Endothelial cell of umbilical vein (primary cell): ENCODE results near the gene OR2A25. TPM values are rescaled to one million over a fixed set of nuclear protein-coding genes. Genes with fewer than 3 reads are reported as not detected.

ENCODE experiments used
- BruUV-seq: library from RNA; stranded (reverse); fragments of 400-500 nt; replicated peaks from 2 replicates; lab custom pipeline; 2021; lab: Mats Ljungman, UMichigan
- CTCF ChIA-PET: fragments of 300-600, 350-600 bp; sonication (Branson Sonifier 250); formaldehyde crosslinking; loops from one replicate; lab custom pipeline; 2021; ENCODE audit warnings: antibody characterized with exemption, inconsistent platforms; lab: Charles Lee
- POLR2A ChIA-PET: fragments of 300-600, 350-600 bp; sonication (Branson Sonifier 250); formaldehyde crosslinking; loops from one replicate; lab custom pipeline; 2021; ENCODE audit warnings: antibody characterized with exemption, inconsistent platforms; lab: Charles Lee
- DNase-seq: peaks from one replicate; pipeline ENCODE4 v3.0.0-alpha.2; 2011; ENCODE audit warnings: low read depth, low spot score
- FAIRE-seq: peaks from 2 replicates; lab custom pipeline; 2011; peaks lifted over from hg19 to GRCh38; lab: Jason Lieb, UNC
- H2AFZ ChIP-seq: 2 replicates; pipeline ENCODE4 v1.6.0; 2012; ENCODE audit warnings: low read depth, low read length, control low read depth, inconsistent platforms
- H3K27ac ChIP-seq: 2 replicates; pipeline ENCODE4 v1.5.1; 2011; ENCODE audit warnings: low read depth, mild to moderate bottlenecking, control low read depth, low read length, moderate library complexity; ENCODE audit not compliant: insufficient read depth
- H3K27me3 ChIP-seq, 2 experiments: 2 replicates each; pipeline versions ENCODE4 v1.6.0 to v1.6.1; 2011; ENCODE audit warnings: low read length in 2 of 2, mixed read lengths in 1 of 2; ENCODE audit not compliant: control insufficient read depth in 2 of 2, insufficient read depth in 2 of 2
- H3K36me3 ChIP-seq, 2 experiments: 2 replicates in 1 of 2; 3 replicates in 1 of 2; pipeline ENCODE4 v1.5.1; 2011; ENCODE audit warnings: low read length in 2 of 2, mild to moderate bottlenecking in 1 of 2, moderate library complexity in 1 of 2; ENCODE audit not compliant: control insufficient read depth in 2 of 2, insufficient read depth in 2 of 2; ENCODE audit errors: extremely low read depth in 1 of 2
- H3K4me1 ChIP-seq: 3 replicates; pipeline ENCODE4 v1.5.1; 2011; ENCODE audit warnings: mild to moderate bottlenecking, low read length; ENCODE audit not compliant: control insufficient read depth, insufficient read depth; ENCODE audit errors: extremely low read depth
- H3K4me2 ChIP-seq: 2 replicates; pipeline ENCODE4 v1.6.1; 2011; ENCODE audit warnings: low read length, control low read depth, mixed read lengths; ENCODE audit not compliant: insufficient read depth
- H3K4me3 ChIP-seq, 3 experiments: fragments of 200-600 bp in 1 of 3; sonication (generic), shearing (Covaris generic) in 1 of 3; replicated peaks in 1 of 3; 2 replicates each; pipeline ENCODE4 v1.5.1; 2011 to 2016; ENCODE audit warnings: control low read depth in 3 of 3, low read length in 3 of 3, mild to moderate bottlenecking in 2 of 3, inconsistent platforms in 1 of 3, low read depth in 1 of 3, moderate library complexity in 1 of 3; ENCODE audit not compliant: insufficient read depth in 1 of 3
- H3K79me2 ChIP-seq: 2 replicates; pipeline ENCODE4 v1.6.0; 2012; ENCODE audit warnings: low read length, inconsistent platforms; ENCODE audit not compliant: control insufficient read depth, insufficient read depth
- H3K9ac ChIP-seq: replicated peaks from 2 replicates; pipeline ENCODE3; 2011; ENCODE audit warnings: low read length, control low read depth; ENCODE audit not compliant: insufficient read depth; ENCODE audit errors: extremely low read depth
- H3K9me1 ChIP-seq: replicated peaks from 3 replicates; pipeline ENCODE4 v1.6.0; 2011; ENCODE audit warnings: mild to moderate bottlenecking, low read length; ENCODE audit not compliant: control insufficient read depth, insufficient read depth; ENCODE audit errors: extremely low read depth
- H3K9me3 ChIP-seq: replicated peaks from 2 replicates; pipeline ENCODE4 v1.5.1; 2012; ENCODE audit warnings: low read length, inconsistent platforms; ENCODE audit not compliant: control insufficient read depth, insufficient read depth
- H4K20me1 ChIP-seq: replicated peaks from 2 replicates; pipeline ENCODE3; 2011; ENCODE audit warnings: mild to moderate bottlenecking, low read length; ENCODE audit not compliant: control insufficient read depth, insufficient read depth; ENCODE audit errors: extremely low read depth
- EZH2 ChIP-seq: IDR thresholded peaks from 2 replicates; pipeline ENCODE4 v1.6.1; 2012; ENCODE audit warnings: borderline replicate concordance, low read depth, mild to moderate bottlenecking, moderate library complexity, low read length, inconsistent platforms; ENCODE audit not compliant: severe bottlenecking
- FOS ChIP-seq: IDR thresholded peaks from 2 replicates; pipeline ENCODE4 v1.6.1; 2011; ENCODE audit warnings: mild to moderate bottlenecking, low read length, moderate library complexity, borderline replicate concordance; ENCODE audit not compliant: insufficient read depth
- GATA2 ChIP-seq: IDR thresholded peaks from 2 replicates; pipeline ENCODE4 v1.7.0; 2011; ENCODE audit warnings: low read depth, mild to moderate bottlenecking, moderate library complexity, mixed read lengths, low read length; ENCODE audit not compliant: insufficient read length, insufficient read depth
- JUN ChIP-seq: IDR thresholded peaks from 2 replicates; pipeline ENCODE4 v1.6.1; 2011; ENCODE audit warnings: borderline replicate concordance, low read depth; ENCODE audit not compliant: insufficient read length, insufficient read depth
- MYC ChIP-seq: IDR thresholded peaks from one replicate; pipeline ENCODE4 v1.6.1; 2011; ENCODE audit warnings: mild to moderate bottlenecking, low read depth, low read length
- POLR2A ChIP-seq: IDR thresholded peaks from 2 replicates; pipeline ENCODE4 v1.6.1; 2012; ENCODE audit warnings: low read depth, mild to moderate bottlenecking, control low read depth, low read length
- POLR2AphosphoS5 ChIP-seq: IDR thresholded peaks from 2 replicates; pipeline ENCODE4 v1.6.1; 2012; ENCODE audit warnings: low read depth, mild to moderate bottlenecking, control low read depth, low read length, moderate library complexity; ENCODE audit not compliant: insufficient read depth
- dilution Hi-C: fragments of 300-500 bp; cut with MboI; formaldehyde crosslinking; loops from one replicate; pipeline ENCODE4 v1.15.0; 2019; ENCODE audit warnings: low sequenced_read_pairs; ENCODE audit not compliant: extremely low pct_ligation_motif_present
- intact Hi-C: fragments of 100-400 bp; cut with micrococcal nuclease; formaldehyde crosslinking; loops from one replicate; pipeline ENCODE4 v1.10.0; 2022
- polyA plus RNA-seq, 4 experiments: library from polyadenylated mRNA; depleted of rRNA in 3 of 4; stranded (reverse) in 3 of 4; unstranded in 1 of 4; fragments of >200 nt; gene quantifications; 2 replicates each; pipeline versions ENCODE4 v1.2.1 to v1.2.3, GENCODE V29; 2011 to 2012; ENCODE audit warnings: missing spikeins in 1 of 4
- total RNA-seq: library from RNA; stranded (reverse); gene quantifications from 2 replicates; pipeline ENCODE4 v1.2.3, GENCODE V29; 2021
- TF ChIP-seq, protein P1 (sequence below): IDR thresholded peaks from 2 replicates; pipeline ENCODE4 v1.6.1; 2011; ENCODE audit not compliant: insufficient read depth, insufficient read length
- TF ChIP-seq, protein P2 (sequence below), 2 donors: IDR thresholded peaks; 1 replicate in 1 of 2; 2 replicates in 1 of 2; pipeline ENCODE4 v1.5.1; 2011; ENCODE audit warnings: low read length in 2 of 2, mild to moderate bottlenecking in 2 of 2, moderate library complexity in 2 of 2, control low read depth in 1 of 2, inconsistent platforms in 1 of 2, low read depth in 1 of 2; ENCODE audit not compliant: insufficient read depth in 1 of 2; ENCODE audit errors: extremely low read depth in 1 of 2

OR2A25 gene
- total and polyA plus RNA-seq, 2 donors (not counting 3 experiments of a cell fraction or from before 2014, with no cell fraction given), result not detected

GRCh38 chr7:144110272-144110671 is 40.7 kb downstream of the OR2A25 start:
- Histone ChIP-seq H3K9me1 (no peaks in the 10 kb centered on the region), H3K79me2 (no peaks in the 10 kb centered on the region), H2AFZ (no peak overlapping the region), H3K4me2 (no peak overlapping the region), H3K9me3 (no peaks in the 10 kb centered on the region), H3K27ac (no peak overlapping the region), H3K4me1 (no peaks in the 10 kb centered on the region), H3K9ac (no peak overlapping the region), H3K27me3 (peaks cover 0 to 1% of the 10 kb centered on the region in 2 experiments), H4K20me1 (no peaks in the 10 kb centered on the region), H3K4me3 (no peak overlapping the region), H3K36me3 (no peaks in the 10 kb centered on the region)
- BruUV-seq, result no TSS peak
- FAIRE-seq (no peak), DNase-seq (no peak)
- intact Hi-C loops (no loop called here), dilution Hi-C loops (no loop called here)
- POLR2A ChIA-PET, result no interaction called here
- CTCF ChIA-PET, result no interaction called here
- TF ChIP-seq MYC, result no peak
- no peak for TF ChIP-seq POLR2A
- TF ChIP-seq EZH2, result no peak
- TF ChIP-seq, protein P1, sequence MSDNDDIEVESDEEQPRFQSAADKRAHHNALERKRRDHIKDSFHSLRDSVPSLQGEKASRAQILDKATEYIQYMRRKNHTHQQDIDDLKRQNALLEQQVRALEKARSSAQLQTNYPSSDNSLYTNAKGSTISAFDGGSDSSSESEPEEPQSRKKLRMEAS, result no peak
- TF ChIP-seq JUN, result no peak
- TF ChIP-seq GATA2, result no peak
- TF ChIP-seq FOS, result no peak
- TF ChIP-seq, protein P2, sequence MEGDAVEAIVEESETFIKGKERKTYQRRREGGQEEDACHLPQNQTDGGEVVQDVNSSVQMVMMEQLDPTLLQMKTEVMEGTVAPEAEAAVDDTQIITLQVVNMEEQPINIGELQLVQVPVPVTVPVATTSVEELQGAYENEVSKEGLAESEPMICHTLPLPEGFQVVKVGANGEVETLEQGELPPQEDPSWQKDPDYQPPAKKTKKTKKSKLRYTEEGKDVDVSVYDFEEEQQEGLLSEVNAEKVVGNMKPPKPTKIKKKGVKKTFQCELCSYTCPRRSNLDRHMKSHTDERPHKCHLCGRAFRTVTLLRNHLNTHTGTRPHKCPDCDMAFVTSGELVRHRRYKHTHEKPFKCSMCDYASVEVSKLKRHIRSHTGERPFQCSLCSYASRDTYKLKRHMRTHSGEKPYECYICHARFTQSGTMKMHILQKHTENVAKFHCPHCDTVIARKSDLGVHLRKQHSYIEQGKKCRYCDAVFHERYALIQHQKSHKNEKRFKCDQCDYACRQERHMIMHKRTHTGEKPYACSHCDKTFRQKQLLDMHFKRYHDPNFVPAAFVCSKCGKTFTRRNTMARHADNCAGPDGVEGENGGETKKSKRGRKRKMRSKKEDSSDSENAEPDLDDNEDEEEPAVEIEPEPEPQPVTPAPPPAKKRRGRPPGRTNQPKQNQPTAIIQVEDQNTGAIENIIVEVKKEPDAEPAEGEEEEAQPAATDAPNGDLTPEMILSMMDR (IDR thresholded peaks at IDR 0.05; ENCODE audit: extremely low read depth in 1 of 2, insufficient read depth in 1 of 2, low read depth in 1 of 2, low read length in 2 of 2), result no peak
- TF ChIP-seq POLR2AphosphoS5, result no peak
